HEK293 (cell line): Measurements from ENCODE around the gene ZNF764.

Source experiments
- CTCF ChIA-PET: fragments of 350-600 bp; formaldehyde crosslinking; extraction: SDS; loops from one replicate; lab custom pipeline; 2021; ENCODE audit warnings: antibody characterized with exemption; lab: Yijun Ruan, JAX
- POLR2A ChIA-PET: fragments of 300-600 bp; formaldehyde crosslinking; extraction: SDS; loops from one replicate; lab custom pipeline; 2020; ENCODE audit warnings: antibody characterized with exemption, inconsistent platforms; lab: Yijun Ruan, JAX
- H3K27ac ChIP-seq: fragments of 200-500 bp; sonication (Bioruptor generic); 2 replicates; pipeline ENCODE4 v1.5.1; 2014; ENCODE audit warnings: low read depth, low read length, control low read depth, inconsistent platforms; ENCODE audit errors: extremely low read depth
- H3K36me3 ChIP-seq, 2 experiments: fragments of 200-500 bp in 1 of 2; sonication (Bioruptor generic) in 1 of 2; 1 replicate in 1 of 2; 2 replicates in 1 of 2; pipeline ENCODE4 v1.5.1; 2014 to 2017; ENCODE audit warnings: inconsistent platforms in 2 of 2, low read length in 2 of 2; ENCODE audit not compliant: control insufficient read depth in 2 of 2, insufficient read depth in 1 of 2
- H3K4me1 ChIP-seq: fragments of 200-500 bp; sonication (Bioruptor generic); 2 replicates; pipeline ENCODE4 v1.5.1; 2014; ENCODE audit warnings: mild to moderate bottlenecking, low read length, inconsistent platforms; ENCODE audit not compliant: control insufficient read depth, insufficient read depth
- H3K4me3 ChIP-seq: 2 replicates; pipeline ENCODE4 v1.5.1; 2011; ENCODE audit warnings: low read depth, mild to moderate bottlenecking, control low read depth, low read length, moderate library complexity
- H3K9me3 ChIP-seq: fragments of 200-500 bp; sonication (Bioruptor generic); 2 replicates; pipeline ENCODE4 v1.5.1; 2014; ENCODE audit warnings: low read depth, low read length, inconsistent platforms; ENCODE audit not compliant: control insufficient read depth, insufficient read depth
- AEBP2 ChIP-seq: fragments of 450-650 bp; formaldehyde crosslinking; IDR thresholded peaks from 2 replicates; pipeline ENCODE4 v1.5.1; 2016; ENCODE audit warnings: missing biosample characterization, missing genetic modification characterization, borderline replicate concordance
- GLIS1 ChIP-seq: fragments of 450-650 bp; formaldehyde crosslinking; IDR thresholded peaks from 2 replicates; pipeline ENCODE4 v1.5.1; 2016; ENCODE audit warnings: missing biosample characterization, missing genetic modification characterization
- KLF1 ChIP-seq: fragments of 450-650 bp; formaldehyde crosslinking; IDR thresholded peaks from 2 replicates; pipeline ENCODE4 v1.5.1; 2016; ENCODE audit warnings: missing biosample characterization, missing genetic modification characterization
- SCRT1 ChIP-seq: fragments of 450-650 bp; formaldehyde crosslinking; IDR thresholded peaks from 2 replicates; pipeline ENCODE4 v1.5.1; 2016; ENCODE audit warnings: missing biosample characterization, missing genetic modification characterization, borderline replicate concordance
- SCRT2 ChIP-seq: fragments of 450-650 bp; formaldehyde crosslinking; IDR thresholded peaks from 2 replicates; pipeline ENCODE4 v1.5.1; 2016; ENCODE audit warnings: missing biosample characterization, missing genetic modification characterization
- TCF7L2 ChIP-seq: IDR thresholded peaks from 2 replicates; pipeline ENCODE4 v1.6.1; 2011; ENCODE audit warnings: low read depth, mild to moderate bottlenecking, inconsistent platforms, low read length, moderate library complexity, borderline replicate concordance
- ZEB2 ChIP-seq: fragments of 450-650 bp; formaldehyde crosslinking; IDR thresholded peaks from 2 replicates; pipeline ENCODE4 v1.5.1; 2016; ENCODE audit warnings: missing biosample characterization, missing genetic modification characterization
- ZNF341 ChIP-seq: fragments of 450-650 bp; formaldehyde crosslinking; IDR thresholded peaks from 2 replicates; pipeline ENCODE4; 2016; ENCODE audit warnings: low read depth, missing biosample characterization, missing genetic modification characterization
- ZNF473 ChIP-seq: fragments of 450-650 bp; formaldehyde crosslinking; IDR thresholded peaks from 2 replicates; pipeline ENCODE4 v1.5.1; 2017; ENCODE audit warnings: missing biosample characterization, missing genetic modification characterization
- ZNF530 ChIP-seq: fragments of 450-650 bp; formaldehyde crosslinking; IDR thresholded peaks from 2 replicates; pipeline ENCODE4 v1.5.1; 2016; ENCODE audit warnings: low read depth, missing biosample characterization, missing genetic modification characterization
- ZNF544 ChIP-seq: fragments of 450-650 bp; formaldehyde crosslinking; IDR thresholded peaks from 2 replicates; pipeline ENCODE4 v1.5.0; 2017; ENCODE audit warnings: missing biosample characterization, missing genetic modification characterization
- ZNF585B ChIP-seq: fragments of 450-650 bp; formaldehyde crosslinking; IDR thresholded peaks from 2 replicates; pipeline ENCODE4 v1.5.1; 2016; ENCODE audit warnings: missing biosample characterization, missing genetic modification characterization
- TF ChIP-seq, protein P1 (sequence below): fragments of 450-650 bp; formaldehyde crosslinking; IDR thresholded peaks from 2 replicates; pipeline ENCODE4 v1.5.1; 2016; ENCODE audit warnings: missing biosample characterization, missing genetic modification characterization
- TF ChIP-seq, protein P2 (sequence below): fragments of 450-650 bp; formaldehyde crosslinking; IDR thresholded peaks from 2 replicates; pipeline ENCODE4 v1.5.1; 2016; ENCODE audit warnings: missing biosample characterization, missing genetic modification characterization

Gene ZNF764

DNA sequence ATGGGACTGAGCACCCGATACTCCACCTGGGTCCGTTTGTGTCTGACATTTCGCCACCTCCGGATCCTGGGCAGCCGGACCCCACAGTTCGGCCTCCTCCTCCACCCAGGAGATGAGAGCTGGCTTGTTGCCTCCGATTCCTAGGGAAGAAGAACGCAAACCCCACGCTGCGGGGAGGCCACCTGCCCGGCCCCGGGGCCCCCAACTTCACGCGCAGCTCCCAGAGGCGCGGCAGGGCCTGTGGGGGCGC lies 542 bp downstream of the ZNF764 start:
- H3K27ac ChIP-seq, result peak overlapping the region; percentile 98
- H3K4me3 ChIP-seq, result peak overlapping the region; percentile 88
- CTCF ChIA-PET, result interaction anchor here (0.9 to 2.0 kb wide), 7 partner anchors 15 to 136 kb away, joined by 3 to 6 read pairs (median 4); no protein-coding TSS in a partner anchor
- H3K9me3 ChIP-seq, result no peaks in the 10 kb centered on the region
- peaks cover 2% of the 10 kb centered on the region; the same call in 1 of the 2 replicates for H3K4me1 ChIP-seq
- TF ChIP-seq GLIS1, result 0 out of 2 replicates have a peak, but pooled peaks have one; percentile 34
- TF ChIP-seq, protein P1, sequence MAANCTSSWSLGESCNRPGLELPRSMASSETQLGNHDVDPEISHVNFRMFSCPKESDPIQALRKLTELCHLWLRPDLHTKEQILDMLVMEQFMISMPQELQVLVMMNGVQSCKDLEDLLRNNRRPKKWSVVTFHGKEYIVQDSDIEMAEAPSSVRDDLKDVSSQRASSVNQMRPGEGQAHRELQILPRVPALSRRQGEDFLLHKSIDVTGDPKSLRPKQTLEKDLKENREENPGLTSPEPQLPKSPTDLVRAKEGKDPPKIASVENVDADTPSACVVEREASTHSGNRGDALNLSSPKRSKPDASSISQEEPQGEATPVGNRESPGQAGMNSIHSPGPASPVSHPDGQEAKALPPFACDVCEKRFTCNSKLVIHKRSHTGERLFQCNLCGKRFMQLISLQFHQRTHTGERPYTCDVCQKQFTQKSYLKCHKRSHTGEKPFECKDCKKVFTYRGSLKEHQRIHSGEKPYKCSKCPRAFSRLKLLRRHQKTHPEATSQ (tag by site-specific recombination), result no peak
- POLR2A ChIA-PET, result interaction anchor here (0.6 to 3.9 kb wide), 15 partner anchors 9 to 187 kb away, joined by 3 to 69 read pairs (median 10); partner anchors contain the start of genes DCTPP1, ZNF688 and ZNF747
- peaks cover 9 to 37% of the 10 kb centered on the region in 2 experiments; a peak in 2 of 3 replicates for H3K36me3 ChIP-seq

- Histone ChIP-seq H3K4me3 (no peak overlapping the region), H3K36me3 (peaks cover 9 to 37% of the 10 kb centered on the region in 2 experiments; a peak in 2 of 3 replicates), H3K27ac (no peak overlapping the region)
- CTCF ChIA-PET, result no interaction called here
- peak; percentile 82; the same call in 1 of the 2 replicates for TF ChIP-seq SCRT2 (tag by site-specific recombination)
- no peak for TF ChIP-seq TCF7L2
- no peak for TF ChIP-seq ZNF585B (tag by site-specific recombination)
- 0 out of 2 replicates have a peak, but pooled peaks have one; percentile 16 for TF ChIP-seq SCRT1
- TF ChIP-seq, protein P2, sequence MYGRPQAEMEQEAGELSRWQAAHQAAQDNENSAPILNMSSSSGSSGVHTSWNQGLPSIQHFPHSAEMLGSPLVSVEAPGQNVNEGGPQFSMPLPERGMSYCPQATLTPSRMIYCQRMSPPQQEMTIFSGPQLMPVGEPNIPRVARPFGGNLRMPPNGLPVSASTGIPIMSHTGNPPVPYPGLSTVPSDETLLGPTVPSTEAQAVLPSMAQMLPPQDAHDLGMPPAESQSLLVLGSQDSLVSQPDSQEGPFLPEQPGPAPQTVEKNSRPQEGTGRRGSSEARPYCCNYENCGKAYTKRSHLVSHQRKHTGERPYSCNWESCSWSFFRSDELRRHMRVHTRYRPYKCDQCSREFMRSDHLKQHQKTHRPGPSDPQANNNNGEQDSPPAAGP, result peak; percentile 34; the same call in 1 of the 2 replicates
- no peak for TF ChIP-seq ZNF530 (tag by site-specific recombination)
- no peak for TF ChIP-seq ZNF473 (tag by site-specific recombination)
- peak; percentile 50 for TF ChIP-seq ZNF341
- no peak for TF ChIP-seq AEBP2
- TF ChIP-seq ZEB2 (tag by site-specific recombination), result no peak
- no peak for TF ChIP-seq ZNF544
- TF ChIP-seq, all 188 proteins: peak for 4
- H3K9me3 ChIP-seq, result no peaks in the 10 kb centered on the region
- POLR2A ChIA-PET, result interaction anchor here (3.9 kb wide), 1 partner anchor 21 kb away, joined by 69 read pairs; the partner anchor contains the start of gene ZNF747
- H3K4me1 ChIP-seq, result peaks cover 2% of the 10 kb centered on the region; the same call in 1 of the 2 replicates
Observed at GRCh38 chr16:30556125-30556473, 2.1 kb downstream of the ZNF764 start.

GRCh38 chr16:30555315-30556124 lies 2.7 kb downstream of the ZNF764 start:
- H3K27ac ChIP-seq, result no peak overlapping the region
- peaks cover 2% of the 10 kb centered on the region; the same call in 1 of the 2 replicates for H3K4me1 ChIP-seq
- H3K36me3 ChIP-seq, result peaks cover 9 to 37% of the 10 kb centered on the region in 2 experiments; a peak in 2 of 3 replicates
- no peak overlapping the region for H3K4me3 ChIP-seq
- H3K9me3 ChIP-seq, result no peaks in the 10 kb centered on the region
- TF ChIP-seq KLF1 (tag by site-specific recombination), result no peak
- ChIA-PET POLR2A (interaction anchor here (1.5 to 3.9 kb wide), 2 partner anchors 10 to 21 kb away, joined by 3 to 69 read pairs; partner anchors contain the start of gene ZNF747), CTCF (interaction anchor here (1.5 kb wide), 1 partner anchor 14 kb away, joined by 3 read pairs; no protein-coding TSS in a partner anchor)
